GM19455 (cell line): ENCODE measurements around the gene CTPS1.

Source experiments
- ATAC-seq: cut with Tn5 transposase; IDR thresholded peaks from one replicate; pipeline ENCODE4 v1.9.1; 2021; ENCODE audit not compliant: unreplicated experiment

The CTPS1 gene

GRCh38 chr1:40965531-40965930 is 14.0 kb upstream of the CTPS1 start:
- ATAC-seq: no peak

GRCh38 chr1:40966417-40966816 is 13.1 kb upstream of the CTPS1 start:
- ATAC-seq: no peak

- ATAC-seq: no peak
Measured at GRCh38 chr1:40969445-40969844, 10.1 kb upstream of the CTPS1 start.

GRCh38 chr1:40971966-40972365 is 7.5 kb upstream of the CTPS1 start:
- no peak for ATAC-seq

GRCh38 chr1:40973912-40974311 is 5.6 kb upstream of the CTPS1 start:
- ATAC-seq: no peak

GRCh38 chr1:40974945-40975344 is 4.6 kb upstream of the CTPS1 start:
- ATAC-seq: no peak

GRCh38 chr1:40976952-40977690 is 2.4 kb upstream of the CTPS1 start:
- ATAC-seq: no peak

- no peak for ATAC-seq
Measured at GRCh38 chr1:40977716-40978115, 1.8 kb upstream of the CTPS1 start.

- no peak for ATAC-seq
Measured at GRCh38 chr1:40978886-40979240, 633 bp upstream of the CTPS1 start.

- peak; percentile 23 for ATAC-seq
Measured at GRCh38 chr1:40980068-40980452, 564 bp downstream of the CTPS1 start.

- ATAC-seq: peak; percentile 6
Measured at GRCh38 chr1:40980453-40981121, 1.1 kb downstream of the CTPS1 start.

- ATAC-seq: no peak
Measured at GRCh38 chr1:40981691-40982448, 2.4 kb downstream of the CTPS1 start.

- ATAC-seq: no peak
Measured at GRCh38 chr1:40982721-40983120, 3.2 kb downstream of the CTPS1 start.

- ATAC-seq: no peak
Measured at GRCh38 chr1:40983286-40983685, 3.8 kb downstream of the CTPS1 start.

- no peak for ATAC-seq
Measured at GRCh38 chr1:40984066-40984465, 4.6 kb downstream of the CTPS1 start.

GRCh38 chr1:40984531-40984930 is 5.0 kb downstream of the CTPS1 start:
- no peak for ATAC-seq

GRCh38 chr1:40985161-40985560 is 5.7 kb downstream of the CTPS1 start:
- no peak for ATAC-seq

- no peak for ATAC-seq
Measured at GRCh38 chr1:40985875-40986274, 6.4 kb downstream of the CTPS1 start.

GRCh38 chr1:40986328-40986783 is 6.9 kb downstream of the CTPS1 start:
- ATAC-seq: no peak

GRCh38 chr1:40986956-40987355 is 7.5 kb downstream of the CTPS1 start:
- ATAC-seq: no peak

- no peak for ATAC-seq
Measured at GRCh38 chr1:40987439-40988276, 8.2 kb downstream of the CTPS1 start.
